ENCODE measurements around the gene SDE2.
"Not testable (repeated sequence)": the region's sequence is repeated elsewhere in the genome, so short reads cannot be mapped to it uniquely, and the experiment has no call there.

SDE2 gene

GRCh38 chr1:225936523-225936922 is 62.6 kb downstream of the SDE2 start:
- no peak overlapping the region for H3K4me3 ChIP-seq
- TF ChIP-seq CTCF (IDR thresholded peaks at IDR 0.05), result no peak
- no peaks in the 10 kb centered on the region for H3K9me3 ChIP-seq
- peaks cover 0 to 16% (median 15%) of the 10 kb centered on the region in 4 donors for H3K4me1 ChIP-seq
- no peaks in the 10 kb centered on the region for H3K27me3 ChIP-seq
- DNase-seq, result no peak
- intact Hi-C loops (cut with DNase I; ENCODE audit: low total_unique reads), result no loop called here
- H3K27ac ChIP-seq, result no peak overlapping the region
- H3K36me3 ChIP-seq, result no peaks in the 10 kb centered on the region

DNA sequence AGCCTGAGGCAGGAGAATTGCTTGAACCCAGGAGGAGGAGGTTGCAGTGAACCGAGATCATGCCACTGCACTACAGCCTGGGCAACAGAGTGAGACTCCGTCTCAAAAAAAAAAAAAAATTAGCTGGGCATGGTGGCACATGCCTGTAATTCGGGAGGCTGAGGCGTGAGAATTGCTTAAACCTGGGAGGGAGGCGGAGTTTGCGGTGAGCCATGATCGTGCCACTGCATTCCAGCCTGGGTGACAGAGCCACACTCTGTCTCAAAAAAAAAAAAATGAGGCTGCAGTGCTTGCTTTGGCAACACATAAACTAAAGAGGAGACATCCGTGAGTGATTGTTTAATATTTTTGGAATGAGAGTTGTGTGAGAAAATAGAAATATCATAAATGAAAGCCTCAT is 63.1 kb downstream of the SDE2 start:
- peaks cover 0 to 11% (median 10%) of the 10 kb centered on the region in 4 donors for H3K4me1 ChIP-seq
- H3K36me3 ChIP-seq; intact Hi-C loops (cut with DNase I; ENCODE audit: low total_unique reads); DNase-seq; H3K27me3 ChIP-seq; H3K4me3 ChIP-seq; H3K9me3 ChIP-seq; H3K27ac ChIP-seq: not testable (repeated sequence)

- Histone ChIP-seq H3K27ac (no peak overlapping the region), H3K9me3 (no peaks in the 10 kb centered on the region), H3K4me1 (peaks cover 0 to 3% (median 0%) of the 10 kb centered on the region in 4 donors), H3K36me3 (no peaks in the 10 kb centered on the region), H3K27me3 (no peaks in the 10 kb centered on the region), H3K4me3 (no peak overlapping the region)
- no peak for TF ChIP-seq CTCF (IDR thresholded peaks at IDR 0.05)
- DNase-seq, result no peak
- intact Hi-C loops (cut with DNase I; ENCODE audit: low total_unique reads), result no loop called here
These were observed 64.4 kb downstream of the SDE2 start for GRCh38 chr1:225934711-225935110.

GRCh38 chr1:225933072-225933471 is 66.1 kb downstream of the SDE2 start:
- Histone ChIP-seq H3K9me3 (no peaks in the 10 kb centered on the region), H3K4me1 (no peaks in the 10 kb centered on the region), H3K27ac (no peak overlapping the region), H3K27me3 (no peaks in the 10 kb centered on the region), H3K4me3 (no peak overlapping the region), H3K36me3 (no peaks in the 10 kb centered on the region)
- TF ChIP-seq CTCF (IDR thresholded peaks at IDR 0.05), result no peak
- no peak for DNase-seq
- intact Hi-C loops (cut with DNase I; ENCODE audit: low total_unique reads), result no loop called here

Data from tibial artery (tissue), 4 donors.